ENCODE measurements around the gene PRDM16.

Gene PRDM16

DNA sequence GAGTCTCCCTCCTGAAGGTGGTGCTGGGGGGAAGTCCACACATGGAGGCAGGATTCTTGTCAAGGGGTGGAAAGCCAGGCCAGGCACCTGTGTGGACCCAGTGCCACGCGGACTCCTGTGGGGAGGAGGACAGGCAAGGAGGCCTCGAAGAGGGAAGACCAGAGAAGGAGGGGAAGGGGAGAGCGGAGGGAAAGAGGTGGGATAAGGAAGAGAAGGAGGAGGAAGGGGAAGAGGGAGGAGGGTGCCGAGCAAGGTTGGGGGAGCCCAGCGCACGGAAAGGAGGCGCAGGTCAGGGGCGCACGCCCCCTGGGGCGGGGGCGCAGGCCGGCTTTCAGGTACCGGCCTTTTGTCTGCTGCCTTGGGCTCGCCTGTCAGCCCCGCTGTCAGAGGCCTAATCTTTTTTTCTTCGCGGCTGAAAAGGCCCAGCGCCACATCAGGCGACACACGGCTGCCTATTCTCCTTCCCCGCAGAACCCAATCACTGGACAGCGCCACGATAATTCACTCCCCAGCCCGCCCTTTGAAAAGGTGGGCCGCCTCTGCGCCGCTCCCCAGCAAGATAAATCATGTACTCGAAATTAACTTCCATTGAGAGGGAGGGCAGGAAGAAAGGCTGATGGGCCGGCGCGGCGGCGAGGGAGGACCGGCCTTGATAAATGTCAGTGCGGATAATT lies 42.5 kb downstream of the PRDM16 start:
- no peak for DNase-seq

DNA sequence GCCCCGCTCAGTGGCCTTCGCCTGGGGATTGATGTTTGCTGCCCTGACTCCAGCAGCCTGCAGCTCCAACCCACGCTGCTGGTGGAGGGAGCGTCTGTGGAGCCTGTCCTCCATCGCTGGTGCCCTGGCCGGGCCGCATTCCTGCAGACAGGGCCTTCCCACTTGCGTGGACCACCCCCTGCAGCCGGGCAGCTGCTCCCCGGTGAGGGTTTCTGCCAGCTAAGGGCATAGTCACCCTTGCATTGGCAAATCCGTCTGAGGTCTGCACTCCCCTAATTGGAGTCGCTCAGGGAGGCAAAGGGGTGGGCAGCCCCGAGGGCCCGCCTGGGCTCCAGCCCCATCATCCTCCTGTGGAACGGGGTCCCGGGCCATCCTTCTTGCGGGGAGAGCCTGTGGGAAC lies 43.5 kb downstream of the PRDM16 start:
- DNase-seq: no peak

DNA sequence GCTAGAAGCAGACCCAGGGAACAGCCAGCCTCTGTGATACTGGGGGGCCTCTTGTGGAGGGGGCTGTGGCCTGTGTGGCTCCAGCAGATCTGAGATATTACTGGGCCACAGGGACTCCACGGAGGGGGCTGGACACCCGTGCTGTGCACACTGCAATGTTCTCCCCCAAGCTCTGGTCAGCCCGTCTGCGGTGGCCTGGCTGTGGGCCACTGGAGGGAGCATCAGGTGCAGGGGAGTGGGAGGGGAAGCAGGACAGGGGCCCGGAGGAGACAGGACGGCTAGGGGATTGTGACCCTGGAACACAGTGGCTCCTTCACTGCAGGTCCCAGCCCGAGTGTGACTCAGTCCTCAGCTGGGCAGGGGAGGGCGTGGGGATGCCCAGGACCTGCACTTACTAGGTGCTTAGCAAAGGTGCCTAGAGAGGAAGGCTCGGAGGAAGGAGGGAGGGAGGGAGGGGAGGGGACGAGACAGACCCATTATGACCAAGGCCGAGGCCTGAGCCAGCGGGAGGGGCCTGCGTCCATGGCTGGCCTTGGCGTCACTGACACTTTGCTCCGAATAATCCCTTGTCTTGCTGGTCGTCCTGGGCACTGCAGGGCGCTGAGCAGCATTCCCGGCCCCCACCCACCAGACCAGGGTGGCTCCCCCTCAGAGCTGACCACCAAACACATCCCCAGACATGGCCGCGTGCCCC lies 44.2 kb downstream of the PRDM16 start:
- no peak for DNase-seq

DNA sequence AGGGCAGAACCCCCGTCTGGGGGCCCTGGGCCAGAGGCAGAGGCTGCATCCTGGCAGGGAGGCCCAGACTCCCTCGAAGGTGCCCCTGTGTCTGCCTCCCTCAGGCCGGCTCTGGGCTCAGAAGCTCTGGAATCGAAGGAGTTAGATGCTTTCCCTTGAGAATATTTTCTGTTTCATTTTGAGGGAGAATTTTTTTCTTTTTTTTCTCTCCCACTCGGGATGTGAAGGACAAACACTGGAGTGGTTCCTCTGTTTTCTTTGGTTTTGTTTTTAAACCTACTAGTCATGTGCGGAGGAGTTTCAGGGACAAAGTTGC lies 44.7 kb downstream of the PRDM16 start:
- DNase-seq: no peak

DNA sequence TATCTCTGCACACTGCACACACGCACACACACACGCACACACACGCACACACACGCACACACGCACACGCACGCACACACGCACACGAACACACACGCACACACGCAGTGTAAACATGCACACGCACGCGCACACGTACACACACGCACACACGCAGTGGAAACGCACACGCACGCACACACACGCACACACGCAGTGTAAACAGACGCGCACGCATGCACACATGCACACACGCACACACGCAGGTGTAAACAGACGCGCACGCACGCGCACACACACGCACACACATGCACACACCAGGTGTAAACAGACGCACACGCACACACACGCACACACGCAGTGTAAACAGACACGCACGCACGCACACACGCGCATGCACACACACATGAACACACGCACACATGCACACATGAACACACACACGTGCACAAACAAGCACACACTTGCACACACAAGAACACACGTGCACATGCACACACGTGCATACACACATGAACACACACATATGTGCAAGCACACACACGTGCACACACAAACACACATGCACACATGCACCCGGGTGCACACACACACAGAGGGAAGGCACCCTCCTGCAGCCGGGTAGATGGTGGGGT lies 45.2 kb downstream of the PRDM16 start:
- no peak for DNase-seq

DNA sequence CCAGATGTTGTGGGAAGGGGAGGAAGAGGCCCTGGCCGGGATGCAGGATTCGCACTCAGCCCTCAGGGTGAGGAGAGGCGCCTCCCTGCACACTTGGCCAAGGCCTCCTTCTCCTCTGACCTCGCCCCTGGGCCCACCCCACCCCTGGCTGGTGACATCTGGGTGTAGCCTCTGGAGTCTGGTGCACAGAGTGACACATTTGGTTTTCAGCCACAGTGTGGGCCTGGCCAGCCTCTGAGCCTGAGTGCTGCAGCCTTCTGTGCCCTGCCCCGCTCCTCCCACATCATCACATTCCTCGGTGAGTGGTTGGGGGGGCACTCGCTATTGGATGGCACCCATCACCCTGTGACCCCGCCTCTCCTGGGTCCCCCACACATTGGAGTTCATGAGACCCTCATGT lies 45.8 kb downstream of the PRDM16 start:
- no peak for DNase-seq

DNA sequence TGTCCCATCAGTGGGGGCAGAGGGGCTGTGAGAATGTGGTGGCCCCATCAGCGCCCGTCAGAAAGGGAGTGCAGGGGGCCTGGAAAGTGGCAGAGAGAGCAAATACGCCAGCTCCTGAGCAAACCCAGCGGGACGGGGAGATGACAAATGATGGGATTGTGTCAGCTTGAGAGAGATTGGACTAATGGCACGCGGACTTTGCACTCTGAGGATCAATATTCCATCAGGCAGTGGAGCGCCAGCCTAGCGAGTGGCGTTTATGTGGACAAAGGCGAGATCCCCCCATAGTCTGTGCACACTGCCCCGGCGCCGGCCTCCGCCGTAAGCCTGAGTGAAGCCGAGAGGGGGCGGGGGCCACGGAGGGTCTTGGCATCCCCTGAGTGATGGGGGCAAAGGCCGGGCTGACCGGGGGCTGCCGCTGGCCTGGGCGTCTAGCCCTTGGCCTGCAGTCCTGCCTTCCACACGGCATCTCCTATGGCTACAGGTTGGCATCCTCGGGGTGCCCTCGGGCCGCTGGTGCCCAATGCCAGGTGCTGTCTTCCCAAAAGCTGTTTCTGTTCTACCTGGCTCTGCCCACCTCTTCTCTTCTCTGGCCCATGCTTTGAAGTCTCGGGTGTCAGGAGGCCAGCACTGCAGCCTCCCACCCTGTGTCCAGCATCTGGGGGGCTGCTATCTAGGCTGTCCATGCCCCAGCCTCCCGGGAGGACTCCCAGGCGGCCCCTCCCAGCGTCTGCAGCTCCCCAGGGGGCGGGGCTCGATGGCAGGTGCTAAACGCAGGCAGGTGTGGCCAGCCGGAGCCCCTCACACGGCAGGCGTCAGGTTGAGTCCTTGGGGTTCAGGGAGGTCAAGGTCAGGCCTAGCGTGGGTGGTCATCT lies 46.5 kb downstream of the PRDM16 start:
- no peak for DNase-seq

DNA sequence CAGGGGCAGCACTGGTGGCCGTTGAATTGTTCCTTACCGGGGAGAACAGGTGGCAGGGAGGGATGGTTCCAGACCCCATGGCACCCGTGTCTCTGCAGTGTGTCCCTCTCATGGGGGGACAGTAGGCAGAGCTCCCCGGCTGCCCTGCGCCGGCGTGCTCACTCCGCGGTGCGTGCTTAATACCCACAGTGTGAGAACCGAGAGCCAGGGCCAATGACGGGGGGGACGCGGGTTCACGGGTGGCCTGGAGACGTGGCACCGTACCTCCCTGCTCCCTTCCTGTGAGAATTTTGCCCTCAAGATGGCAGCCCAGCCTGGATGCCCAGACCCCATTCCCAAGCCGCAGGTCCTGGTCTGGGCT lies 47.1 kb downstream of the PRDM16 start:
- no peak for DNase-seq

DNA sequence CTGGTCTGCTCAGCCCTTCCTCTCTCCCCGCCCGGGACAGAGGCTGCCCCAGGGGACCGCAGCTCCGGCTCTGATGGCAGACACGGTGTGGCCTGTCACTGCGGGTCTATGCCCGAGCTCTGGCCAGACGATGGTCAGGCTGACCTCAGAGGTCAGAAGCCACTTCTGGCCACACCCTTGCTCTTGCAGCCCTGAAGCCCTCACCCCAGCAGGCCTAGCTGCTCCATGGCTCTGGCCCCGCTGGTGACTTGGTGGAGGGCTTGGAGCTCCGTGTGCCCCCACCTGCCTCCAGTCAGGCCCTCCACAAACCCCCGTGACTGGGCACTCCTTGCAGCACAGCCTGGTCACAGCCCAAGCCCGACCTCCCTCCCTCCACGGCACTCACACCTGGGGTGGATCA lies 47.6 kb downstream of the PRDM16 start:
- no peak for DNase-seq

DNA sequence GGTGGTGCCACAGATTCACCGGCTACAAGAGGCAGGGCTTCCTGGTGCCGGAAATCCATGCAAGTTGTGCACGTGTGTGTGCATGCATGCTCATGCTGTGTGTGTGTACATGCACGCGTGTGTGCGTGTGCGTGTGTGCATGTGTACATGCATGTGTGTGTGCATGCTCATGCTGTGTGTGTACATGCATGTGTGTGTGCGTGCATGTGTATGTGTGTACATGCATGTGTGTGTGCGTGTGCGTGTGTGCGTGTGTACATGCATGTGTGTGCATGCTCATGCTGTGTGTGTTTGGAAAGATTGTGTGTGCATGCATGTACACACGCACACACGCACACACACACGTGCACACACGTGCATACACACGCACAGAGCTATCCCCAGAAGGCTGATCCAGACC lies 48.9 kb downstream of the PRDM16 start:
- DNase-seq: no peak

DNA sequence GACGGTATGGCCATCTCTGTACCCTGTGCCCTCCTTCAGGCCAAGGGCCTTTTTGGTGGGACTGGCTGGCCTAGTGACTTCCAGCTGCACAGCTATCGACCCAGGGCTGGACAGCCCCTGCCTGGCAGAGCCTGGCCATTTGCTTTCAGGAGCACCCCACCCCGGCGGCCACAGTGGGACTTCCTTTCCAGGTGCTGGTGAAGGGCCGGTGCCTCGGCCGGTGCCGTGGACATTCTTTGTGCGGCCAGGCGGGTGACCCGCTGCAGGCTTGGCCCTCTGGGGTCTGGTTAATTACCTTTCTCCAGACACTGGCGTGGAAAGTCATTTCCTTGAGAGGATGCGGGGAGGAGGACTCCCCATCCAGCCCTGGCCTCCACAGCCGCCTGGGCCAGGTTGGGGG lies 50.1 kb downstream of the PRDM16 start:
- DNase-seq: no peak

DNA sequence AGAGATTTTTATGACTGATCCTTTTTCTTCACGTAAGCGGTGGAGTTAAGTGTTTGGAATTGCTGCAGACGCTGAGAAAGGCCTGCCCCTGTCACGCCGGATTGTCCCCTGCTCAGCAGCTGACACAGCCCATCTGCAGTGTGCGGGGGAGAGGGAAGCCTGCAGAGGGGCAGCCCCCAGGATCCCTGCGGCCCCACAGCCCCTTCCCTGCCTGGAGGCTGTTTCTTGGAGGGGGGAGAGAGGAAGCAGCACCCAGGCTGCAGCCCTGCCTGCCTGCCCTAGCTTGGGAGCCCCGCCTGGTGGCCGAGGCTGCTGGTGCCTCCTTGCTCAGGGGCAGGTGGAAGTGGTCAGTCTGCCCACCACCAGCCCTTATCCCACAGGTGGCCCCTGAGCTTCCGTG lies 50.7 kb downstream of the PRDM16 start:
- no peak for DNase-seq

DNA sequence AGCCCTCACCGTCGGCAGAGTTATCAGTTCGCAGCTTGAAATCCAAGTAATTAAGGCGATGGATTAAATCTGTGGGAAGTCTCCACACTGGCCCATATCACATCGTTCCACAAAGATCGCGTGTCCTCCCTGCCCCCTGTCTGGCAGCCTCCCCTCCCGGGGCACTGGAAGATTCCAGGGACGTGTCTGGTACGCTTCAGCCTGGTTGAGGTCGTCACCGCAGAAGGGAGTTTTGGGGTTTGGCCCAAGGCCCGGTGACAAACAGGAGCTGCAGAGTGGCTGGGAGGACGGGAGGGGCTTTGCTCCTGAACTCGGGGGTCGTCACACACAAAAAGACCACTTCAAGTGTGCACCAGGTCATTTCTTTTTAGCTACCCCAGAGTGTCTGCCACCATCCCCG lies 51.1 kb downstream of the PRDM16 start:
- DNase-seq: no peak

DNA sequence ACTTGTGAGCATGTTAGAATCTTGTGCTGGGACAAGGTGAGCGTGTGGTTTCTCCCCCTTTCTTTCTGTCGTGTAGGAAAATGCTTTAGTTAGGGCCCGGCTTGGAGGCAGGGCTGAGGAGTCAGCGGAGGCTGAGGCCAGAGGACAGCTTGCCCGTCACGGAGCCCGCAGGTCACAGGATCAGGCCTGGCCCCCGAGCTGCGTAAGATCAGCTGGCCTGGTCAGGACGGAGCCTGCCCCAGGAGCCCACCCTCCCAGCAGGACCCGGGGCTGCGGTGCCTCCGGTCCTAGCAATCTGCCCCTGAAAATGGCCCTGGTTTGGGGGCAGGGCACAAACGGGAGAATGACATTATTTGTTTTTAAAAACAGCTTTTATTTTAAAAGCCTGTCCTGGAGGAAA lies 52.0 kb downstream of the PRDM16 start:
- no peak for DNase-seq

DNA sequence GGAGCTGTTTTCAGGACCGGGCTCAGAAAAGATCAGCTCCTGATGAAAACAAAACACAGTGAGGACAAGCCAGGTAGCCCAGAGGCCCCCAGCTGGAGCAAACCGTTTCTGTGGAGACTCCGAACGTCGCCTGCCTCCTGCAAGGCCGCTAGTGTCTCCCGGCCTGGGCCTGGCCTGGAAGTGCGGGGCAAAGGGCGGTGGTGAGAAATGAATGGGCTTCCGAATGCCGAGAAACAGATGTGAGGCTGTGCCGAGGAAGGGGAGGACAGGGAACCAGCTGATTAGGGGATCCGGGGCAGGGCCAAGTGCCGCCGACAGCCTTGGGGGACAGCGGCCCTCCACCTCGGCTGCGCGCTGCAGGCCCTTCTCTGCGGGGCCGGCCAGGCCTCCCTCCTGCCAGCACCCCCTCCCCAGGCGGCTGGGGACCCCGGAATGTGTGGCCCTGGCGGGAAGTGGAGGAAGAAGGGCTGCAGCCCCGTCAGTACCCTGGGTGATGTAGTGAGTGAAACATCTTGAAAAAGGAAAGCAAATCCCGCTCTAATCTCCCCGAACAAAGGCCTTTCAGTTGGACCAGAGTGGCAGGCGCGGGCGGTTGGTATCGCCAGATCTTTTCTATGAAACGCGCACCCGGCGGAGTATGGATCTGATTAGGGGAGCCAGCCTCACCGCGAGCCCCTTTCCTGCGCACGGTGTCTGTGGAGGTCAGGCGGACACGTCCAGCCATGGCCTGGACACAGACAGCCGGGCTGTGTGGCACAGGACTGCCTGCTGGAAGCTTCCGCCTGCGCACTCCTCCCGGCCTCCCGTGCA lies 52.6 kb downstream of the PRDM16 start:
- DNase-seq: no peak

DNA sequence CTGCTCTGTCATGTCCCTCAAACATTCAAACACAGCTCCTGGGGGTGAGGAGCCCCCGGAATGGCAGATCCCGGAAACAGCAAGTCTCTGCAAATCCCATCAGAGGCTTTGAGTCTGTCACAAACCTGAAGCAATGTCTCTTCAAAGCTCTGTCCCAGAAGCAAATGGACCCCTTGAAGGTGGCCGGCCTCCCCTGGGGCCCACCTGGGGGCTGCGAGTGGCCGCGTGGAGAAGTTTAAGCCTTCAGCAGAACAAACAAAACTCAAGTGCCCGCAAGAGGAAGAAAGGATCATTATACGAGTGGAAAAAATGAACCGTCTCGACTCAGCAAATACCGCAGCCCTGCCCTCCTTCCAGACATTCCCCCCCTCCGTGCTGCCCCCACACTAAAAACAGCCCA lies 53.3 kb downstream of the PRDM16 start:
- DNase-seq: no peak

DNA sequence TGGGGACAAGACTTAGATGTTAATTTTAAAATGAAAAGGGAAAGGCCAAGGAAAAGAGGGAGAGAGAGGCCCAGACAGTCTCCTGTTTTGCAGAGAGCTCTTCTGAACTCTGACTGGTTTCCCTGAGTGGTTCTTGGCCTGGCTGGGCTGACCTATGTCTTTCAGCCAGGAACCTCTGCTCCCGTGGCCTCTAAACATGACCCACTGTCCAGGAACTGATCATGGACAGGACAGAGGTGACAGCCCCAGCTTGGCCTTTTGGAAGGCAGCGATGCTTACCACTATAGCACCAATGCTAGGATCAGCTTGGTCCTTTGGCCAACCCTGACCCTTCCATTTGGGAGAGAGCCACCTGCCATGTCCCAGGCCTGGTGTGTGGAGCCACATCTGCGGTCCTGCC lies 55.2 kb downstream of the PRDM16 start:
- no peak for DNase-seq

DNA sequence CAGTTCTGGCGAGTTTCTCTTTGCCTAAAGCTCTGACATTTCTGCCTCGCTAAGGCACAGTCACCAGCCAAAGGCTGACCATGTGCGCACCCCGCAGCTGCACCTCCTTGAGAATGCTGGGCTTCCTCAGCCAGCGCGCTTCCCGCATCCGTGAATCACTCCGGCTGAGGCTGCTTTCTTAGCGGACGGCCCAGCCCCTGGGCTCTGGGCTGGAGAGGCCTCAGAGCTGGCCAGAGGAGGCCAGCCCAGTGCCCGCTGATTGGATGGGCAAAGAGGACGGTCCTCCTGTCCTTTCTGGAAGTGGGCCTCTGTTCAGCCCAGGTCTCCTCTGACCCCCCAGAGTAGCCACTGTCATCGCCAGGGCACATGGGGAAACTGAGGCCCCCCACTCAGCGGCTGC lies 56.1 kb downstream of the PRDM16 start:
- DNase-seq: no peak

DNA sequence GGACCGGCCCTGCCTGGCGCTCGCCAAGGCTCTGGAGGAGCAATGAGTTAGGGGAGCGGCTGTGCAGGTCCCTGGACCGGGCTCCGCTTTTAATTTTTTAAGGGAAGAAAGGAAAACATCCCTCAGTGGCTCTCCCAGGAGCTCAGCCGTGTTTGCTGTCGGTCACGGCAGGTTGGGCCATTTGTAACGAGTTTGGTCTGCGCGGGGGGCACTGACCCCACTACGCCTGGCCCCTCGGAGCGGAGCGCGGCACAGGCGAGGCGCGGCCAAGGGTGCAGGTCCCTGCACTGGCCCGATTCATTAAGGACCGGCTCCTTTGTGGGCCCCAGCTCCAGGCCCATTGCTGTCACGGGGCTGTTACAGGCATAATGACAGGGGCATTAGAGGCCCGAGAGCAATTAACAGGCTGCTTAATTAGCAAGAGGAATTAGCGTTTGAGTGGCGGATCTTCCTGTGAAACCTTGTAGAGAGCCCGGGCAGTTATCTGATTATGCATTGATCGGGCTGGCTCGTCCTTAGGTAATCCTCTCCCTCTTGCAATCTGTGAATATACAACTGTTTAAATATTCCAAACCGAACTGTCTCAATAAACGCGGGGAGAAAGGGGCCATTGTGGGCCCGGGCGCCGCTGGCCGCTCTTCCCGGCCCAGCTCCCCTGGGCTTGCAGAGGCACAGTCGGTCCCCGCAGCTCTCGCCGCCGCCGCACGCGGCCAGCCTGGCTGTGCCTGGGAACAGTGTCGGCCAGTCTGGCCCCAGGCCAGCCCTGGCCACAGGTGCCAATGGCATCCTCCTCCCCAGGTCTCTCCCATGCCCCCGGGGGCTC lies 56.8 kb downstream of the PRDM16 start:
- DNase-seq: no peak

DNA sequence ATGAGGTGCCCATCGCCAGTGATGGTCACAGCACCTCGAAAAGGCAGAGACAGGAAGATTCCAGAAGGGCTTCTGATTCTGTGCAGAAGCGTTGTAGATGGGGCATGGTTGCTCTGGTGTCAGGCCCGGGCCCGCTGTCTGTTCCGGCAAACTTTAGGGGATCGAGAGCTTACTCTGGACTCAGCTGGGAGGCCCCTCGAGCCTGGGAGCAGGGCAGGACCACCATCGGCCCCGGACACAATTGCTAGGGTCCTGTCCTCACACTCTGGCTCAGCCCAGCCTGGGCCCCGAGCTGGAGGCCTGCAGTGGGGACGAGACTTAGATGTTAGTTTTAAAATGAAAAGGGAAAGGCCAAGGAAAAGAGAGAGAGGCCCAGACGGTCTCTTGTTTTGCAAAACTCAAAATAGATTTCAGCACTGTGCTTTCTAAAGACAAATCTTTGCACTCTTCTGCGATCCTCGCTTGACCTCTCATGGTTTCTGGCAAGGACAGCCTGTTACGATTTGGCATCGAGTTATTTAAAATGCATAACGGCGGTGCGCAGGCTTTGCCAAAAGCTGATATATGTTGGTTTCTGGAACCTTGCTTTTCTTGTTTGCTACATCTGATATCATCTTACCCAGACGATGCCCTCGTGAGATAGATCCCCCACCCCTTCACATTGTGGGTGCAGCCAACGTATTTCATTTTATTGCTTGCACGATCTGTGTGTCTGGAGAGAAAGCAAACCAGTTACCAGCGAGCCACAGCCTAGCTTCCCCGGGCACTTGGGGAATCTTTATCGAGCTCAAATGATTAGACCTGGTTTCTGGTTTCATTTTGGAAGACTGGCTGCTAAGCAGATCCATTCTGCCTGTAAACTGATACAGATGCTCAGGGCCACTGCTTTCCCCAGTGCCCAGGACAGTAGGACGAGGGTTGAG lies 58.0 kb downstream of the PRDM16 start:
- no peak for DNase-seq

DNA sequence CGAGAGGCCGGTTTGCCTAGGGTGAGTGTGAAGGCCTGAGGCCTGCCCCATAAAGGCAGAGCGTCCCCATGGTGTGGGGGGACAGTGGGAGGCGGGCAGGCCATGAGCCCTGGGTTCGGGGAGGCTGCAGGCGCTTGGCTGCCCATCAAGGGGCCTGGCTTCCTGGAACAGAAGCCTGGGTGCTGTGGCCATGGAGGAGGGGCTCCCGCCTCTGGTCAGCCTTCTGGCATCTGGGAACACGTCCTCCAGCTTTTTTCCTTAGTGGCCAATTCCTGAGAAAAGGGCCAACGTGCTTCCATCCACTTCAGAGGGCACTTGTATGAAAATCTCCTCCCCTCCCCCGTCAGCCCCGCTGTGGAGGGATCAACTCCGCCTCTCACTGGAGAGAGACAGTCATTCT lies 58.7 kb downstream of the PRDM16 start:
- no peak for DNase-seq
